NCI-H82 (cell line): ENCODE results near the gene SLC46A1.
A peak's percentile ranks its signal among the peaks of the same experiment; 100 is the strongest.

ENCODE experiments used
- DNase-seq: peaks from one replicate; lab custom pipeline; 2025; lab: John Stamatoyannopoulos, UW

SLC46A1 gene

GRCh38 chr17:28381141-28381825, 24.7 kb downstream of the SLC46A1 start:
- DNase-seq = no peak

DNA sequence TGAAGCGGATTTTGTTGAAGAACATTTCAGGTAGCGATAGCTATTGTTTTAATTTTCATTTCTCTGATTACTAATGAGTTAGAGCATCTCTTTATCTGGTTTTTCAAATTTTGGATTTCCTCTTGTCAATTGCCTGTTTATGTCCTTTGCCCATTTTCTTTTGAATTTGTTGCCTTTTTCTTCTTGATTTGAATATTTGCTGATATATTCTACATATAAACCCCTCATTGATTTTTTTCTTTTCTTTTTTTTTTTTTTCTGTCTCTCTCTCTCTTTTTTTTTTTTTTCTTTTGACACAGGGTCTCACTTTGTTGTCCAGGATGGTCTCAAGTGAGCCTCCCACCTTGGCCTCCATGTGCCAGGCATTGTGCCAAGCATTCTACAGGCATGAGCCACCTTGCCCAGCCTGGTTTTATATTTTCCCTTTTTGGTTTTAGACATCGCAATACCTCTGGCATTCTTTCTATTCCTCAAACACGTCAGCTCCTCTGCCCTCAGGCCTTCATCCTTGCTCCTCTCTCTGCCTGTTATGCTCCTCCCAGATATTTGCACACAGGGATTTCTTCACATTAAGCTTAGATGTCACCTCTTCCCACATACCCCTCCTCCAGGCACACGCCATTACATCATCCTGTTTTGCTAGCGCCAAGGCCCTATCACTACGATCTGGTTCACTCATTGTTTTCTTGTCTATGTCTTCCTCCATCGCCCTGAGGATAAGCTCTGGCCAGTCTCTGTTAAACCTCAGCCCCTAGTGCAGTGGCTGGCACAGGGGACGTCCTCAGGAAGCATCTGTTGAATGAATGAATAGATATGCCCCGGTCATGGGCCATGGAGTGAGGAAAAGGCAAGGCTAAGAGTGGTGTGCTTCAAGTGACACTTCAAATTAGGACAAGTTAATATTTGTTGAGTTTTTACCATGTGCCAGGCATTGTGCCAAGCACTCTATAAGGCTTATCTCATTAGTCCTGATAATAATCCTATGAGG, 25.9 kb downstream of the SLC46A1 start:
- DNase-seq = peak; percentile 35

- DNase-seq = peak; percentile 24
Measured at GRCh38 chr17:28372945-28373274, 33.1 kb downstream of the SLC46A1 start.

DNA sequence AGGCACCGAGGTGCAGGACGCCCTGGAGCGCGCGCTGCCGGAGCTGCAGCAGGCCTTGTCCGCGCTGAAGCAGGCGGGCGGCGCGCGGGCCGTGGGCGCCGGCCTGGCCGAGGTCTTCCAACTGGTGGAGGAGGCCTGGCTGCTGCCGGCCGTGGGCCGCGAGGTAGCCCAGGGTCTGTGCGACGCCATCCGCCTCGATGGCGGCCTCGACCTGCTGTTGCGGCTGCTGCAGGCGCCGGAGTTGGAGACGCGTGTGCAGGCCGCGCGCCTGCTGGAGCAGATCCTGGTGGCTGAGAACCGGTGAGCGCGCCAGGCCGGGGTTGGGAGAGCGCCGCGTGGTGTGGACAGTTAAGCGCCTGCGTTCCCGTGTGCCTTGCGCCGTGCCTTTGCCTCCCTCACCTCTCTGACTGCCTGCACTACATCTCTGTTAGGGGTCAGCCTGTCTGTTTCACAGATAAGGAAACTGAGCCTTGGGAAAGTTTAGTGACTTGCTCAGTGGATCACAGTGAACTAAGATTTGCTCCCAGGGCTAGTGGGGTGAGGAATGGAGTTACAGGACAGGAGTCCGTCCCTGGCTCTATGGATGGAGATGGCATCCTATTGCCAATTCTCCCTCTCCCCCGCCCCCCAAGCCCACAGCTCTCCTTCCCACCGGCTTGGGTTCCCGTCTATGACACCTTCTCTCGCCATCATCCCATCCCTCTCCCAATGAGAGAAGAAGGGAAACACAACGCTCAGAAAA, 33.6 kb downstream of the SLC46A1 start:
- DNase-seq = peak; percentile 71

DNA sequence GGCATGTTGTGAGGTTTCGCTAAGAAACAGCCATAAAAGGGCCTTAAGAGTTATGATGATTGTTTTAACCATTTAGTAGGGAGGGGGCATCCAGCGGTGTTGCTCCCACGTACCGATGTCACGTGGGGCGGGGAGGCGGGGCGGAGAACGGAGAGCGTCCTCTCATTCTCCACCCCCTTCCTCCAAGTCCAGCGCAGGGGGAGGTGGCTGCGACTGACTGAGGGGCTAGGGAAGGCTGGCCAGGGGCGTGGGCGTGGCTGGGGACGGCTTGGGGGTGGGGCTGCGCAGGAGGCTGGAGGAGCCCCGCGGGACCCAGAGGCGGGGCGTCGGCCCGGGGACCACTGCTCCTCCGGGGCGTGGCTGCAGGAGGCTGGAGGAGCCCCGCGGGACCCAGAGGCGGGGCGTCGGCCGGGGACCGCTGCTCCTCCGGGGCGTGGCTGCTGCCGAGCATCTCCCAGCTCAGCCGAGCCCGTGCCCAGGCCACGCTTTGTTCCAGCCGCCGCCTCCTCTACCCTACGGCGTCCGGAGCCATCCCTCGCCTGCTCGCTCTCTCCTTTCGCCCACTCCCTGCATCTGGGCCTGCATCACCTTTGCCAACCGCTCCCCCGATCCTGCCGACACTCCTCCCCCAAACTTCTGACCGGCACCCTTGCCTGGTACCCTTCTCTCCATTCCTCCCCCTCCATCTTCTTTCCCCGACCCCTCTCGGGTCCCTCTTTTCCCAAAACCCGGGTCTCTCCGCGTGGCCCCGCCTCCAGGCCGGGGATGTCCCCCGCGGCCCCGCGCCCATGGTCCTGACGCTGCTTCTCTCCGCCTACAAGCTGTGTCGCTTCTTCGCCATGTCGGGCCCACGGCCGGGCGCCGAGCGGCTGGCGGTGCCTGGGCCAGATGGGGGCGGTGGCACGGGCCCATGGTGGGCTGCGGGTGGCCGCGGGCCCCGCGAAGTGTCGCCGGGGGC, 34.5 kb downstream of the SLC46A1 start, which contains the start of gene SARM1:
TSS of gene SARM1 (plus strand) at position 450 of the 958 bp plus-strand sequence. CDS start at position 789, 339 bp downstream.
- peak; percentile 100 for DNase-seq

DNA sequence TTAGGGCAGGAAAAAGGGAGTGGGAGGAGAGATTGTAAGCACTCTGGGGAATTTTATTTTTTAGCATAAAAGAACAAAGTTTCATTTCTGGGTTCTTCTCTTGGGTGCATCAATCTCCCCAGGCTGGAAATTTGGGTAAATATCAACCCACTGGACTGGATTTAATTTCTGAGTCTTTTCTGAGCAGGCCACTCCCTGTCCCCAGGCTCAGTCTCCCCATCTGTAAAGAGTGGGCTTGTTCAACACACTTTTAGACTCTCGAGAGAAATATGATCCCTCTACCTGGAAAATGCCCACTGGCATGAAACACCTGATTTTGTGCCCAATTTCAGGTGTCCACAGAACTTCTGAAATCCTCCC, 35.3 kb downstream of the SLC46A1 start:
- no peak for DNase-seq

- DNase-seq = peak; percentile 98
Measured at GRCh38 chr17:28370035-28370743, 35.8 kb downstream of the SLC46A1 start, which contains the start of gene VTN. Gene VTN (minus strand): TSS chr17:28370307. CDS start chr17:28370203, 104 bp downstream.

DNA sequence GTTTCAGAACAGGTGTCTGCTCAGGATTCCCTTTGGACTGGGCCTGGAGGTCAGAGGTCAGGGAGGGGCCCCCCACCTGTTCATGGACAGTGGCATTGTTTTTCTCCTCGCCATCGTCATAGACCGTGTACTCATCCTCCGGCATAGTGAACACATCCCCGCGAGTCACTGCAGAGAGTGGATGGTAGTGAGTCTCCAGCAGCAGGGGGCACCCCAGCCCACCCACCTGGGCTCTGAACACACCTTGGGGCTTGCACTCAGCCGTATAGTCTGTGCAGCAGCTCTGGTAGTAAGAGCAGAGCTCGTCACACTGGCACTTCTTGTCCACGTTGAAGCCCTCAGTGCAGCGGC, 36.4 kb downstream of the SLC46A1 start:
- peak; percentile 58 for DNase-seq

DNA sequence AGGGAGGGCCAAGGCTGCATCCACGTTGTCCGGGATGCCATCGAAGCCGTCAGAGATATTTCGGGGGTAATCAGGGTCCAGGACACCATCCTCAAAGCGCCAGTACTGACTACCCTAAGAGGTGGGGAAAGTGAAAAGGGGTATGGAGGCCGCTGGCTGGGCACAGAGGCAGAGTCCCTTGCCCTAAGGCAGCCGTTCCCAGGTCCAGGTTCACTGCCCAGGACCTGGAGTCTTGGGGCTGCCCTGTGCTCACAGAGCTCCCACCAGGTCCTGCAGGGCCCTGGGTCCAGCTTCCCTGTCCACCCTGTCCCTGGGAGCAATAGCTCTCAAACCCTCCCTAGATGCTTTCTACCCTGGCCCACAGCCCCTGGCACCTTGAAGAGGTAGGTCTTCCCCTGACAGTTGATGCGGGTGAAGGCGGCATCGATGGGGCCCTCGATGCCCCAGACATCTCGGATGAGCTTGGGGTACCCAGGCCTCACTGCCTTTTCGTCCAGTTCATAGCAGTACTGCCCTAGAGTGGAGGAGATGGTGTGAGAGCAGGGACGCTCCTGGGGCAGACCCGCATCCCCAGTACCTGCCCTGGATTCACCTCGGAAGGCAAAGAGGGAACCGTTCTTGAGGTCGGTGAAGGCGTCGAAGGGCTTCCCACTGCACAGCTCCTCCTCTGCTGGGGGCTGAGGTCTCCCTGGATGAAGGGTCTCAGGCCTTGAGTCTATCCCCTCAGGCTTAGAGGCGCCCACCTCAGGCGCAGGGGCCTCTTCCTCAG, 36.9 kb downstream of the SLC46A1 start:
- DNase-seq = no peak

GRCh38 chr17:28368306-28368831, 37.6 kb downstream of the SLC46A1 start:
- no peak for DNase-seq

- no peak for DNase-seq
Measured at GRCh38 chr17:28367641-28368305, 38.2 kb downstream of the SLC46A1 start.

- no peak for DNase-seq
Measured at GRCh38 chr17:28366605-28367004, 39.4 kb downstream of the SLC46A1 start.

- DNase-seq = peak; percentile 81
Measured at GRCh38 chr17:28365487-28365886, 40.5 kb downstream of the SLC46A1 start.

DNA sequence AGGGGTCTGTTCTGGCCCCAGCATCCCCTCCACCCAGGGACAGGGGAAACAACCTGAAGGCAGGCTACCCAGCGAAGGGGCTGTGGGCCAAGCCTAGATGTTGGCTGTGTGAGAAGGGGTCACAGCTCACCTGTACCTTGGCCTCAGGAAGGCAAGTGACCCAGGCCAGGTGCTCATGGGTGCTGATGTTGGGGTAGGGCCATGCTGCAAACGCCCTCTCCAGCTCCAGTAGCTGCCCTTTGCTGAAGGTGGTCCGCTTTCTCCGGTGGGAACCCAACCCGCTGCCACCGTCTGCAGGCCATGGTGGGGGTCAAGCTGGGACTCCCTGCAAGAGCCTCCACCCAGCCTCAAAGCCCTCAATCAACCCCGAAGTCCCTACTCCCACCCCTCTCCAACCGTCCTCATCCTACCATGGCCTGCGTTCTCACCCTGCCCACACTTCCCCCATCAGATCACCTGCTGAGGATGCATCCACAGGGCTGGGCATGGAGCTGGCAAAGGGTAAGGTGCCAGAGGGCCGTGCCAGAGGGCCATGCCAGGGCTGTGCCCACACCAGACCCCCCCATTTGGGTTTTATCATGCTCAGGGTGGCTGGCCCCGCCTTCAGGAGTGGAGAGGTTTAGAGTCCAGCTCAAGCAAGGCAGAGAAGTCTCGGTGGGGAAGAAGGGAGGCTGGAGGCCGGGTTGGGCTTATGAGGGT, 41.2 kb downstream of the SLC46A1 start, which contains the start of gene SEBOX:
TSS of gene SEBOX (minus strand) at position 535 of the 699 bp plus-strand sequence. CDS start at position 487, 48 bp downstream.
- DNase-seq = no peak

DNA sequence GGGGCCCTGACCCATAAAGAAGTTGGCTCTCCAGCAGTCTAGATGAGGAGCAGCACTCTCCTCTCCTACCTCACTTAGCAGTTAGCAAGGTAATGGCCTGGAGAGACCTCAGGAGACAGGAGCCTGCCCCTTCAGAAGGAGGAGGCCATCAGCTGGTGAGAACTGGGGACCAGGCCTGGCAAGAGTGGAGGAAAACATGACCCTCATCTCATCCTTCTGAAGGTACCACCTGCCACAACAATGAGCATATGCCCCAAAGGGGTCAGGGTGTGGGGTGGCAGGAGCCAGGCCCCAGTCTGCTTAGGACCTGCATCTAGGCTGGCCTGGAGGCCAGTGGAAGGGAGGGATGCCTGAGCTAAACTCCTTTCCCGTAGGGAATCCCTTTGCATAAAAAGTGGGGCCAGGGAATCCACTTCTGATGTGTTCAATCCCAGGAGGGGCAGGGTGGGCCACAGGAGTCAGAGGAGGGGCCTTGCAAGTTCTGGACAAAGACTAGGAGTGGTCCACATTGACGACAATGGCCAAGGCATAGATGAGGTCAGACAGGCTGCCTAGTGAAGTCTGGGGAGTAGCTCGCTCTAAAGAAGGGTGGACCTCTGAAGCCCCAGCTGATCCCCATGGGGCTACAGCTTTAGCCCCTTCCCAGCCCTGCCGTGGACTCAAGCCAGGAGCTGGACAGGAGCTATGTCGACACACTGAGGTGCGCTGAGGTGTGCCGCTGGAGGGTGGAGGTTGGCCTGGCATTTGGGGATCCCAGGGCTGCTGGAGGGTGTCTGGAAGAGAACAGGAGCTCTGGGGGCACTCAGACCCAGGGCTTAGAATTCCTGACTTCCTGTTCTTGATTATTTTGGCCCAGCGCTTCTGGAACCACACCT, 42.0 kb downstream of the SLC46A1 start:
- no peak for DNase-seq

GRCh38 chr17:28363186-28363585, 42.8 kb downstream of the SLC46A1 start:
- DNase-seq = peak; percentile 84

DNA sequence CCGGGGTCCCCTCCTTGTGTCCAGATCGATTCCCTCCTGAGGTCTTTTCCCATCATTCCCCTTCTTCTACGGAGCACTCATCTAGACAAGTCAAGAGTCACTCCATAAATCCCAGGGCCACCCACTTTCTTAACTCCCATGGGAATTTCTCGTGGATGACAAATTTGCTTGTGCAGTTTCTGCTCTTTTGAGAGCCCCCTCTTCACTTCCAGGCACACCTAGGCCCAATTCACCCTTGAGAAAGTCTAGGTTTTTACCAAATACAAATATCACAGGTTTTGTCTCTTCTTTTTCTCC, 48.2 kb downstream of the SLC46A1 start:
- DNase-seq = peak; percentile 52
